ENCODE measurements around the gene PTPRA. TPM values are rescaled to one million over a fixed set of nuclear protein-coding genes. Genes with fewer than 3 reads are reported as not detected.

Gene PTPRA
- total and polyA plus RNA-seq, 12 donors: 16.3 to 94.7 (median 46.3) TPM

DNA sequence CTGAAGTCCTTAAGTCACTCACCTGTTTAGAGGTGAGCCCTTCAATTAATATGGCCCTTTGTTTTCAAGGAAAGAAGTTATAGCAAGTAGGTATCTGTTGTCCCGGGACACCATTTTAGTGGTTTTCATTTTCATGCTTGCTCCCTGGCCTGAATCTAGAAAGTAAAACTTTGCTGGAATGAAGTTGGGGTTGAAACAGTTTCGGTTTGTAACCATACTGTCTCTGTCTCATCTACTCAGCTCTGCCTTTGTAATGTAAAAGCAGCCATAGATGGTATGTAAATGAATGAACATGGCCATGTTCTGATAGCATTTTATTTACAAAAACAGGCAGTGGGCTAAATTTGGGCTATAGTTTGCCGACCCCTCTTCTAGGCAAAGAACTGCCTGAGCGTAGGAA lies 105.2 kb downstream of the PTPRA start:
- 82 to 97% (median 90%) methylated on average over 4 of the region's 4 CpGs for WGBS, 4 donors
- no peak for DNase-seq
- no peaks in the 10 kb centered on the region for H3K9me3 ChIP-seq (replicated peaks in 1 of 3)
- TF ChIP-seq, protein P1, sequence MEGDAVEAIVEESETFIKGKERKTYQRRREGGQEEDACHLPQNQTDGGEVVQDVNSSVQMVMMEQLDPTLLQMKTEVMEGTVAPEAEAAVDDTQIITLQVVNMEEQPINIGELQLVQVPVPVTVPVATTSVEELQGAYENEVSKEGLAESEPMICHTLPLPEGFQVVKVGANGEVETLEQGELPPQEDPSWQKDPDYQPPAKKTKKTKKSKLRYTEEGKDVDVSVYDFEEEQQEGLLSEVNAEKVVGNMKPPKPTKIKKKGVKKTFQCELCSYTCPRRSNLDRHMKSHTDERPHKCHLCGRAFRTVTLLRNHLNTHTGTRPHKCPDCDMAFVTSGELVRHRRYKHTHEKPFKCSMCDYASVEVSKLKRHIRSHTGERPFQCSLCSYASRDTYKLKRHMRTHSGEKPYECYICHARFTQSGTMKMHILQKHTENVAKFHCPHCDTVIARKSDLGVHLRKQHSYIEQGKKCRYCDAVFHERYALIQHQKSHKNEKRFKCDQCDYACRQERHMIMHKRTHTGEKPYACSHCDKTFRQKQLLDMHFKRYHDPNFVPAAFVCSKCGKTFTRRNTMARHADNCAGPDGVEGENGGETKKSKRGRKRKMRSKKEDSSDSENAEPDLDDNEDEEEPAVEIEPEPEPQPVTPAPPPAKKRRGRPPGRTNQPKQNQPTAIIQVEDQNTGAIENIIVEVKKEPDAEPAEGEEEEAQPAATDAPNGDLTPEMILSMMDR (IDR thresholded peaks at IDR 0.05): no peak
- TF ChIP-seq POLR2A (IDR thresholded peaks at IDR 0.05): no peak
- H3K27ac ChIP-seq: no peak overlapping the region
- no peaks in the 10 kb centered on the region for H3K4me1 ChIP-seq (replicated peaks in 1 of 2)
- no peaks in the 10 kb centered on the region for H3K36me3 ChIP-seq (replicated peaks in 1 of 2)
- H3K4me3 ChIP-seq: no peak overlapping the region
- no peaks in the 10 kb centered on the region for H3K27me3 ChIP-seq
- intact Hi-C loops (cut with DNase I): no loop called here

- no peak overlapping the region for H3K27ac ChIP-seq
- no peak for DNase-seq
- no peaks in the 10 kb centered on the region for H3K27me3 ChIP-seq
- intact Hi-C loops (cut with DNase I): no loop called here
- H3K4me1 ChIP-seq (replicated peaks in 1 of 2): no peaks in the 10 kb centered on the region
- H3K4me3 ChIP-seq: no peak overlapping the region
- H3K36me3 ChIP-seq (replicated peaks in 1 of 2): peaks cover 0 to 2% of the 10 kb centered on the region in 2 donors
- 71 to 93% (median 90%) methylated on average over 3 of the region's 3 CpGs for WGBS, 4 donors
- no peaks in the 10 kb centered on the region for H3K9me3 ChIP-seq (replicated peaks in 1 of 3)
- TF ChIP-seq POLR2A (IDR thresholded peaks at IDR 0.05): no peak
- TF ChIP-seq, protein P1 (IDR thresholded peaks at IDR 0.05): no peak
These were observed 108.4 kb downstream of the PTPRA start for GRCh38 chr20:2981646-2982045.

DNA sequence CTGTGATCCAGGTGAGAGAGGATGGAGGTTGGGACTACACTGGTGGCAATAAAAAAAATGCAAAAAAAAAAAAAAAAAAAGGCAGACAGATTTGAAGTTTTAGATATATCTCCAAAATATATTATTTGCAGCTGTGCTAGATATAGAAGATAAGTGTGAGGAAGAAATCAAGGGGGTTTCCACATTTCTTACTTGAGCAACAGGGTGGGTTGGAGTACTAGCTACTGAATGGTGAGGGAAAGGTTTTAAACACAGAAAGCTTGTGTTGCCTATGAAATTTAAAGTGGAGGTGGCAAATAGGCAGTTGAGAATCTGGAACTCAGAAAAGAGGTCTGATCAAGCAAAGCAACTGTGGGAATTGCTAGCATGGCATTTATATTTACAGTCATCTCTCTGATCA lies 110.2 kb downstream of the PTPRA start:
- Histone ChIP-seq H3K9me3 (replicated peaks in 1 of 3) (no peaks in the 10 kb centered on the region), H3K4me3 (no peak overlapping the region), H3K4me1 (replicated peaks in 1 of 2) (no peaks in the 10 kb centered on the region), H3K27ac (no peak overlapping the region), H3K27me3 (no peaks in the 10 kb centered on the region), H3K36me3 (replicated peaks in 1 of 2) (peaks cover 0 to 21% of the 10 kb centered on the region in 2 donors)
- DNase-seq: no peak
- TF ChIP-seq POLR2A (IDR thresholded peaks at IDR 0.05): no peak
- TF ChIP-seq, protein P1 (IDR thresholded peaks at IDR 0.05): no peak
- intact Hi-C loops (cut with DNase I): no loop called here

DNA sequence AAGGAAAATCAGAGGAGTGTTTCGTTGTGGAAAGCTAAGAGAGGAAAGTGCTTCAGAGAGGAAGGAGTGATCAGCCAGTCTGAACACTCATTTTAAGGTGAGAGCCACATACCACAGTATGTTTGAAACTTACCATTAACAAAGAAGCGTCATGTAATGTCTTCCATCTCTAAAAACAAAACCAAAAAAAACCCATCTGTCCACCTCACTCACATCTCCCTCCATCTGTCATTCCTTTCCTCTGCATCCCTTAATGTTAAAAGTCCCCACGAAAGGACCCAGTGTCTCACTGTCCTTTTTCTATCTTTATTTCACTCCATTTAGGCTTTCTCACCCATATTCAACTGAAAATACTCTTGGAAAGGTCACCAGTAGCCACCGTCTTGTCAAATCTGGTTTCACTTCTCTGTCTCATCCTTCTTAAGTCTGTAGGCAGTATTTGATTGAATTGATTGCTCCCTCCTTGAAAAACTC lies 110.8 kb downstream of the PTPRA start:
- Histone ChIP-seq H3K36me3 (replicated peaks in 1 of 2) (peaks cover 0 to 27% of the 10 kb centered on the region in 2 donors), H3K27me3 (no peaks in the 10 kb centered on the region), H3K4me1 (replicated peaks in 1 of 2) (no peaks in the 10 kb centered on the region), H3K9me3 (replicated peaks in 1 of 3) (no peaks in the 10 kb centered on the region), H3K27ac (no peak overlapping the region), H3K4me3 (no peak overlapping the region)
- intact Hi-C loops (cut with DNase I): no loop called here
- TF ChIP-seq, protein P1 (IDR thresholded peaks at IDR 0.05): no peak
- no peak for TF ChIP-seq POLR2A (IDR thresholded peaks at IDR 0.05)
- DNase-seq: no peak
- 82 to 89% (median 88%) methylated on average over 4 of the region's 4 CpGs for WGBS, 4 donors

All from adrenal gland (tissue), 12 donors.